Upper lobe of right lung (tissue), 1 donor: Measurements from ENCODE around the gene MSS51. TPM values are rescaled to one million over a fixed set of nuclear protein-coding genes. Genes with fewer than 3 reads are reported as not detected.

ENCODE experiments used
- ATAC-seq: fragments of 200-7000 bp; cut with Tn5 transposase; one replicate; pipeline ENCODE4 v1.9.1; 2020; ENCODE audit warnings: mild to moderate bottlenecking, moderate library complexity
- DNase-seq: peaks from one replicate; pipeline ENCODE4 v3.0.0-alpha.2; 2020
- H3K27ac ChIP-seq: fragments of 200-600 bp; one replicate; pipeline ENCODE4 v1.8.0; 2022
- H3K27me3 ChIP-seq: fragments of 200-600 bp; one replicate; pipeline ENCODE4 v1.8.0; 2022; ENCODE audit warnings: mild to moderate bottlenecking
- H3K36me3 ChIP-seq: fragments of 200-600 bp; one replicate; pipeline ENCODE4 v1.8.0; 2022
- H3K4me1 ChIP-seq: fragments of 200-600 bp; one replicate; pipeline ENCODE4 v1.8.0; 2022
- H3K4me3 ChIP-seq: fragments of 200-600 bp; one replicate; pipeline ENCODE4 v1.8.0; 2022; ENCODE audit warnings: mild to moderate bottlenecking
- H3K9me3 ChIP-seq: fragments of 200-600 bp; one replicate; pipeline ENCODE4 v1.8.0; 2022
- intact Hi-C: fragments of 100-400 bp; cut with DNase I; formaldehyde crosslinking; loops from one replicate; pipeline ENCODE4 v1.11.0; 2022
- total RNA-seq: library from RNA; stranded (reverse); fragmentation: NEBNext Ultra II Directional; extraction: Animal tissue kit (Norgen Biotek cat#: 25700); gene quantifications from one replicate; pipeline ENCODE4 v1.2.1, GENCODE V29; 2021
- TF ChIP-seq, protein P1 (sequence below): fragments of 200-600 bp; IDR thresholded peaks from one replicate; pipeline ENCODE4 v1.8.0; 2022; ENCODE audit warnings: antibody characterized with exemption
- donor health status: DM: no; HTN: yes; CAD: no; lungs with severe emphysema.

Gene MSS51
- total RNA-seq, 1 donor from 2014 or later, result 3.0 TPM

DNA sequence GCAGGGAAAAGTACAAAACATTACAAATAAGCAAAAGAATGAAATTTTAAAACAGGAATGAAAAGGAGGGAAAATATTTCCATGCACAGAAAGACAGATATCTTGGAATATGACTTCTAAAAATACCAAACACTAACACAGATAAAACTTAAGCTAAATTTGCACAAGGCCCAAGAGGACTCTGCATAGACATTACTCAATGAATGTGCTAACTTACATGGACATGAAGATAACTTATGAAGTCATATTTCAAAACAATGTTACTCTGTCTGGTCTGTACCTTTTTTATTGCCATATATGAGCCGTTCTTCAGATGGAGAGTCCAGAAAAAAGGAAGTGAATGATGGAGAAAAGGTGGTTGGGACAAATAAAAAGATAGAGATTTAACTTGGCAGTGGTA lies 15.0 kb upstream of the MSS51 start:
- no peak for DNase-seq
- Histone ChIP-seq H3K4me1 (no peaks in the 10 kb centered on the region), H3K27me3 (no peaks in the 10 kb centered on the region), H3K27ac (no peak overlapping the region), H3K4me3 (no peak overlapping the region), H3K36me3 (peaks cover 38% of the 10 kb centered on the region), H3K9me3 (no peaks in the 10 kb centered on the region)
- TF ChIP-seq, protein P1, sequence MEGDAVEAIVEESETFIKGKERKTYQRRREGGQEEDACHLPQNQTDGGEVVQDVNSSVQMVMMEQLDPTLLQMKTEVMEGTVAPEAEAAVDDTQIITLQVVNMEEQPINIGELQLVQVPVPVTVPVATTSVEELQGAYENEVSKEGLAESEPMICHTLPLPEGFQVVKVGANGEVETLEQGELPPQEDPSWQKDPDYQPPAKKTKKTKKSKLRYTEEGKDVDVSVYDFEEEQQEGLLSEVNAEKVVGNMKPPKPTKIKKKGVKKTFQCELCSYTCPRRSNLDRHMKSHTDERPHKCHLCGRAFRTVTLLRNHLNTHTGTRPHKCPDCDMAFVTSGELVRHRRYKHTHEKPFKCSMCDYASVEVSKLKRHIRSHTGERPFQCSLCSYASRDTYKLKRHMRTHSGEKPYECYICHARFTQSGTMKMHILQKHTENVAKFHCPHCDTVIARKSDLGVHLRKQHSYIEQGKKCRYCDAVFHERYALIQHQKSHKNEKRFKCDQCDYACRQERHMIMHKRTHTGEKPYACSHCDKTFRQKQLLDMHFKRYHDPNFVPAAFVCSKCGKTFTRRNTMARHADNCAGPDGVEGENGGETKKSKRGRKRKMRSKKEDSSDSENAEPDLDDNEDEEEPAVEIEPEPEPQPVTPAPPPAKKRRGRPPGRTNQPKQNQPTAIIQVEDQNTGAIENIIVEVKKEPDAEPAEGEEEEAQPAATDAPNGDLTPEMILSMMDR, result no peak
- intact Hi-C loops, result no loop called here
- no peak for ATAC-seq

- H3K4me1 ChIP-seq, result no peaks in the 10 kb centered on the region
Measured at GRCh38 chr10:73446926-73447325, 13.6 kb upstream of the MSS51 start.

GRCh38 chr10:73444457-73444856 lies 11.1 kb upstream of the MSS51 start:
- Histone ChIP-seq H3K9me3 (no peaks in the 10 kb centered on the region), H3K4me3 (no peak overlapping the region), H3K27ac (no peak overlapping the region), H3K4me1 (no peaks in the 10 kb centered on the region), H3K27me3 (no peaks in the 10 kb centered on the region), H3K36me3 (peaks cover 32% of the 10 kb centered on the region)
- intact Hi-C loops, result no loop called here
- TF ChIP-seq, protein P1, result no peak
- no peak for DNase-seq
- no peak for ATAC-seq

More at GRCh38 chr10:73446926-73447325, 13.6 kb upstream of the MSS51 start:
- no peak for ATAC-seq
- TF ChIP-seq, protein P1, result no peak
- no peak overlapping the region for H3K27ac ChIP-seq
- no peaks in the 10 kb centered on the region for H3K27me3 ChIP-seq
- peaks cover 27% of the 10 kb centered on the region for H3K36me3 ChIP-seq
- H3K4me3 ChIP-seq, result no peak overlapping the region
- no peak for DNase-seq
- H3K9me3 ChIP-seq, result no peaks in the 10 kb centered on the region
- intact Hi-C loops, result no loop called here

GRCh38 chr10:73439605-73440312 lies 6.4 kb upstream of the MSS51 start:
- TF ChIP-seq, protein P1, result no peak
- no peak for ATAC-seq

DNA sequence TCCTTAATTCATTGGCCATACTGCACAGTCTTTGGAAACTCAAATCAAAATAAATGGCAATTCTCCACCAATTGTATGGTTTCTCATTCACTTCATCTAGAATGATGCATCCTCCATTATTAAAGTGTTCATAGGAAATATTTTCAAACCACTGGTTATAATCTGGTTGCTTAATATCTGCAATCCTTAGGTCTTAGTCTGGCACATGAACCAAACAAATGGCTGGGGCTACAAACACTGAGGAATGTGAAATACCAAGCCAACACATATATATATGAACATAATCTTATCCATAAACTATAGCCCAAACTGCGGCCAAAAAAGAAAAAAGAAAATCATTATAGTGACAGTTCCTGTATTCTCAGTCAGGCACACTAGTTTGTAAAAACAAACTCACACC lies 5.7 kb upstream of the MSS51 start:
- H3K4me3 ChIP-seq, result no peak overlapping the region
- H3K9me3 ChIP-seq, result no peaks in the 10 kb centered on the region
- H3K4me1 ChIP-seq, result no peaks in the 10 kb centered on the region
- no peak overlapping the region for H3K27ac ChIP-seq
- no peak for ATAC-seq
- DNase-seq, result no peak
- no peaks in the 10 kb centered on the region for H3K27me3 ChIP-seq
- intact Hi-C loops, result no loop called here
- TF ChIP-seq, protein P1, result no peak
- H3K36me3 ChIP-seq, result peaks cover 27% of the 10 kb centered on the region

More at GRCh38 chr10:73439605-73440312, 6.4 kb upstream of the MSS51 start:
- no peak for DNase-seq
- H3K27me3 ChIP-seq, result no peaks in the 10 kb centered on the region
- H3K4me1 ChIP-seq, result no peaks in the 10 kb centered on the region
- no peak overlapping the region for H3K4me3 ChIP-seq
- H3K27ac ChIP-seq, result no peak overlapping the region
- H3K36me3 ChIP-seq, result peaks cover 34% of the 10 kb centered on the region
- intact Hi-C loops, result no loop called here
- no peaks in the 10 kb centered on the region for H3K9me3 ChIP-seq
